ENCODE measurements around the gene ANXA11.
"Not testable (repeated sequence)": the region's sequence is repeated elsewhere in the genome, so short reads cannot be mapped to it uniquely, and the experiment has no call there.

- not testable (repeated sequence) for TF ChIP-seq CTCF (conservative IDR thresholded peaks at IDR 0.05; ENCODE audit: low read depth, low read length); ELK1 (IDR thresholded peaks at IDR 0.05; ENCODE audit: borderline replicate concordance, low read depth, low read length); SMC3 (IDR thresholded peaks at IDR 0.05; ENCODE audit: low read depth, low read length); POLR2A (IDR thresholded peaks at IDR 0.05; ENCODE audit: low read depth, low read length); CEBPB (IDR thresholded peaks at IDR 0.05; ENCODE audit: low read depth, low read length); RCOR1 (IDR thresholded peaks at IDR 0.05; ENCODE audit: insufficient replicate concordance, low read length); RAD21 (IDR thresholded peaks at IDR 0.05; ENCODE audit: low read length); MXI1 (IDR thresholded peaks at IDR 0.05; ENCODE audit: borderline replicate concordance, low read depth, low read length); NFE2L2 (IDR thresholded peaks at IDR 0.05; ENCODE audit: low read depth, low read length); USF2 (IDR thresholded peaks at IDR 0.05; ENCODE audit: low read depth, low read length); MAZ (IDR thresholded peaks at IDR 0.05; ENCODE audit: borderline replicate concordance, low read depth, low read length)
These were observed 31.1 kb upstream of the ANXA11 start for GRCh38 chr10:80236457-80236856.
